Smooth muscle cell (in vitro differentiated cells): Measurements from ENCODE around the gene DCC. TPM values are rescaled to one million over a fixed set of nuclear protein-coding genes. Genes with fewer than 3 reads are reported as not detected.

Experiments used
- DNase-seq: peaks from one replicate; lab custom pipeline; 2025; ENCODE audit not compliant: unreplicated experiment; lab: John Stamatoyannopoulos, UW
- H2AFZ ChIP-seq: fragments of 200-600 bp; sonication (generic); 2 replicates; pipeline ENCODE4 v1.6.0; 2016; ENCODE audit warnings: antibody characterized with exemption, low read depth, mild to moderate bottlenecking
- H3F3A ChIP-seq: fragments of 200-600 bp; sonication (generic); 2 replicates; pipeline ENCODE4 v1.6.0; 2017; ENCODE audit warnings: antibody characterized with exemption, low read depth
- H3K27ac ChIP-seq: fragments of 200-600 bp; sonication (generic); 2 replicates; pipeline ENCODE4 v1.5.1; 2016; ENCODE audit warnings: low read depth, mild to moderate bottlenecking
- H3K27me3 ChIP-seq: fragments of 200-600 bp; sonication (generic); 2 replicates; pipeline ENCODE4 v1.6.1; 2016; ENCODE audit warnings: low read depth, mild to moderate bottlenecking
- H3K36me3 ChIP-seq: fragments of 200-600 bp; sonication (generic); 2 replicates; pipeline ENCODE4 v1.5.1; 2016; ENCODE audit warnings: low read depth
- H3K4me1 ChIP-seq: fragments of 200-600 bp; sonication (generic); 2 replicates; pipeline ENCODE4 v1.5.1; 2016; ENCODE audit warnings: low read depth
- H3K4me2 ChIP-seq: fragments of 200-600 bp; sonication (generic); 2 replicates; pipeline ENCODE4 v1.6.0; 2016; ENCODE audit warnings: mild to moderate bottlenecking
- H3K4me3 ChIP-seq: fragments of 200-600 bp; sonication (generic); 2 replicates; pipeline ENCODE4 v1.5.1; 2016; ENCODE audit warnings: mild to moderate bottlenecking
- H3K79me2 ChIP-seq: fragments of 200-600 bp; sonication (generic); 2 replicates; pipeline ENCODE4 v1.6.0; 2016; ENCODE audit warnings: low read depth, mild to moderate bottlenecking
- H3K9ac ChIP-seq: fragments of 200-600 bp; sonication (generic); 2 replicates; pipeline ENCODE4 v1.6.0; 2016; ENCODE audit warnings: low read depth
- H3K9me3 ChIP-seq: fragments of 200-600 bp; sonication (generic); replicated peaks from 2 replicates; pipeline ENCODE4 v1.5.1; 2016; ENCODE audit warnings: low read depth
- H4K20me1 ChIP-seq: fragments of 200-600 bp; sonication (generic); 2 replicates; pipeline ENCODE4 v1.6.0; 2016; ENCODE audit warnings: low read depth
- WGBS: methylation state at CpG from one replicate; pipeline ENCODE4 v1.1.7; 2016; ENCODE audit warnings: low lambda C conversion rate; 5-methylcytosine and 5-hydroxymethylcytosine counted together
- polyA plus RNA-seq: library from polyadenylated mRNA; unstranded; fragments of >200 nt; fragmentation: Nextera tagmentation; extraction: Ambion mirVana; gene quantifications from 2 replicates; pipeline ENCODE4 v1.2.1, GENCODE V29; 2016
- total RNA-seq: library from RNA; depleted of rRNA; stranded (reverse); fragments of >200 nt; gene quantifications from 2 replicates; pipeline ENCODE4 v1.2.3, GENCODE V29; 2014
- TF ChIP-seq, protein P1 (sequence below): fragments of 200-600 bp; sonication (generic); IDR thresholded peaks from 2 replicates; pipeline ENCODE4 v1.5.1; 2017; ENCODE audit warnings: borderline replicate concordance, mild to moderate bottlenecking, antibody characterized with exemption; ENCODE audit not compliant: insufficient read depth, poor library complexity, severe bottlenecking

The DCC gene
- total and polyA plus RNA-seq, 2 experiments from 2014 or later: not detected

DNA sequence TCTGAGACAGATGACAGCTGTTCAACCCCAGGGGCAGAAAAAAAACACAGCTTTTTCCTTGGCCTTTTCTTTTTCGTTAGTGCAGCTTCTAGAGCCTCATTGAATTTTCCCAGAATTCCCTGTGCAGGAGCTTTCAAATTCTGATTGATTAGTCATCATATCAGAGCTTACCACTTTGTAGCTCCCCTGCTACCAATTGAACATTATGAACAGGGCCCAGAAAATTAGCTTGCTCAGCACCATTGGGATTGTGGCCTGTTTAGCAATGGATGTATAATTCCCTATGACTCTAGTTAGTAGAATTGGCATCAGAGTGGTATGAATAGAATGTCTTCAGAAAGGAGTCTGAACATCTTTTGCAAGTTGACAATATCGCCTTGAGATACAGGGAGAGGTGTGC, 631.1 kb downstream of the DCC start:
- whole genome bisulfite sequencing: 93% methylated on average over 2 of the region's 2 CpGs
- no peak overlapping the region for H3K4me2 ChIP-seq
- no peaks in the 10 kb centered on the region for H3F3A ChIP-seq
- H2AFZ ChIP-seq: no peak overlapping the region
- no peaks in the 10 kb centered on the region for H3K79me2 ChIP-seq
- DNase-seq: no peak
- no peaks in the 10 kb centered on the region for H3K27me3 ChIP-seq
- no peak overlapping the region for H3K9ac ChIP-seq
- no peak overlapping the region for H3K4me3 ChIP-seq
- H4K20me1 ChIP-seq: no peaks in the 10 kb centered on the region
- no peaks in the 10 kb centered on the region for H3K4me1 ChIP-seq
- TF ChIP-seq, protein P1, sequence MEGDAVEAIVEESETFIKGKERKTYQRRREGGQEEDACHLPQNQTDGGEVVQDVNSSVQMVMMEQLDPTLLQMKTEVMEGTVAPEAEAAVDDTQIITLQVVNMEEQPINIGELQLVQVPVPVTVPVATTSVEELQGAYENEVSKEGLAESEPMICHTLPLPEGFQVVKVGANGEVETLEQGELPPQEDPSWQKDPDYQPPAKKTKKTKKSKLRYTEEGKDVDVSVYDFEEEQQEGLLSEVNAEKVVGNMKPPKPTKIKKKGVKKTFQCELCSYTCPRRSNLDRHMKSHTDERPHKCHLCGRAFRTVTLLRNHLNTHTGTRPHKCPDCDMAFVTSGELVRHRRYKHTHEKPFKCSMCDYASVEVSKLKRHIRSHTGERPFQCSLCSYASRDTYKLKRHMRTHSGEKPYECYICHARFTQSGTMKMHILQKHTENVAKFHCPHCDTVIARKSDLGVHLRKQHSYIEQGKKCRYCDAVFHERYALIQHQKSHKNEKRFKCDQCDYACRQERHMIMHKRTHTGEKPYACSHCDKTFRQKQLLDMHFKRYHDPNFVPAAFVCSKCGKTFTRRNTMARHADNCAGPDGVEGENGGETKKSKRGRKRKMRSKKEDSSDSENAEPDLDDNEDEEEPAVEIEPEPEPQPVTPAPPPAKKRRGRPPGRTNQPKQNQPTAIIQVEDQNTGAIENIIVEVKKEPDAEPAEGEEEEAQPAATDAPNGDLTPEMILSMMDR: no peak
- no peak overlapping the region for H3K27ac ChIP-seq
- no peaks in the 10 kb centered on the region for H3K36me3 ChIP-seq
- H3K9me3 ChIP-seq: no peaks in the 10 kb centered on the region

DNA sequence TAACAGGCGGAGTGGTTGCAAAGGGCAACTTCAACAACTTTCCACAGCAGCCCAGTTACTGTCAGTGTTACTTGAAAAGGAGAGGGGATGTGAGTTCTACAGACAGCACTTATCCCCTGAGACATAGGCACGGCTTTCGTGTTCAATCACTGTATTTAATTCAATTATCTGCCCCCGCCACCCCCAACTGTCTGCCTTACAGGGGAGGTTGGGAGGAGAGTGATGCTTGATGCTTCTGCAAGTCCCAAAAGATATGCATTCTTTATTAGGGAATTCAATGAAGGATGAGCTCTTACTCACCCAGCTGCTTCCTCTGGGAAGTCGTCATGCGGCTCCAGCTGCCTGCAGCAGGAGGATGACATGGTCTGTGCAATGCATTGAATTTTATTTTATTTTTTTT, 639.9 kb downstream of the DCC start:
- H3K4me1 ChIP-seq: no peaks in the 10 kb centered on the region
- H3K79me2 ChIP-seq: no peaks in the 10 kb centered on the region
- H2AFZ ChIP-seq: no peak overlapping the region
- H3K9me3 ChIP-seq: no peaks in the 10 kb centered on the region
- 74% methylated on average over 6 of the region's 6 CpGs for WGBS
- no peaks in the 10 kb centered on the region for H4K20me1 ChIP-seq
- no peaks in the 10 kb centered on the region for H3F3A ChIP-seq
- TF ChIP-seq, protein P1: no peak
- H3K4me2 ChIP-seq: no peak overlapping the region
- no peak for DNase-seq
- H3K36me3 ChIP-seq: no peaks in the 10 kb centered on the region
- H3K4me3 ChIP-seq: no peak overlapping the region
- H3K27me3 ChIP-seq: no peaks in the 10 kb centered on the region
- no peak overlapping the region for H3K9ac ChIP-seq
- H3K27ac ChIP-seq: no peak overlapping the region

DNA sequence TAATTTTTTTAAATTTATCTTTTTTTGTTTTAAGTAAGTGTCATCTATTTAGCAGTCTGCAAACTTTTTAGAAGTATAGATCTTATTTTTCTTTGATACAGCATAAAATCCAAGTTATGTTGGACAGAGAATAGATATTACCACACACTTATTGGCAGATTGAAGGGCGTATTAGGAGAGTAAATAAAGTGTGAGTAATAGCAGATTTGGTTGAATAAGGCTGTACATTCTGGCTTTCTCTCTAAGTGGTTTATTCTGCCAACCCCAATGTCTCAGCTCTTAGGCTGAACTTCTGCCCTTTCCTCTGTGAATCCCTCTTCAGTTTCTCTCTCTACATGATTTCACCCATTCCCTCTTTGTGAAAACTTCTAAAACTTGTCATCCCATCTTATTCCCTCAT, 651.2 kb downstream of the DCC start:
- Histone ChIP-seq H3K79me2 (no peaks in the 10 kb centered on the region), H2AFZ (no peak overlapping the region), H3K36me3 (no peaks in the 10 kb centered on the region), H3K4me3 (no peak overlapping the region), H3K4me1 (no peaks in the 10 kb centered on the region), H3K4me2 (no peak overlapping the region), H3K27ac (no peak overlapping the region), H3K27me3 (no peaks in the 10 kb centered on the region), H3K9me3 (no peaks in the 10 kb centered on the region), H3K9ac (no peak overlapping the region), H3F3A (no peaks in the 10 kb centered on the region), H4K20me1 (no peaks in the 10 kb centered on the region)
- no peak for DNase-seq
- WGBS: 79% methylated on average over 1 of the region's 1 CpG
- TF ChIP-seq, protein P1: no peak

- Histone ChIP-seq H3K79me2 (no peaks in the 10 kb centered on the region), H2AFZ (no peak overlapping the region), H3K27ac (no peak overlapping the region), H4K20me1 (no peaks in the 10 kb centered on the region), H3K9ac (no peak overlapping the region), H3F3A (no peaks in the 10 kb centered on the region), H3K36me3 (no peaks in the 10 kb centered on the region), H3K27me3 (no peaks in the 10 kb centered on the region), H3K9me3 (no peaks in the 10 kb centered on the region), H3K4me3 (no peak overlapping the region), H3K4me1 (no peaks in the 10 kb centered on the region), H3K4me2 (no peak overlapping the region)
- 68% methylated on average over 6 of the region's 6 CpGs for whole genome bisulfite sequencing
- DNase-seq: no peak
- TF ChIP-seq, protein P1: peak; percentile 26
Observed at GRCh38 chr18:52992041-52992440, 652.0 kb downstream of the DCC start.
